ENCODE measurements around the gene OR6C75.
"Not testable (repeated sequence)": the region's sequence is repeated elsewhere in the genome, so short reads cannot be mapped to it uniquely, and the experiment has no call there.

Gene OR6C75

GRCh38 chr12:55362675-55363074, at the start of gene OR6C75:
TSS of gene OR6C75 (plus strand) at chr12:55362975. CDS start at chr12:55365111, 2,136 bp downstream.
- DNase-seq (ENCODE audit: extremely low read depth in 1 of 2, low read depth in 1 of 2): no peak

DNA sequence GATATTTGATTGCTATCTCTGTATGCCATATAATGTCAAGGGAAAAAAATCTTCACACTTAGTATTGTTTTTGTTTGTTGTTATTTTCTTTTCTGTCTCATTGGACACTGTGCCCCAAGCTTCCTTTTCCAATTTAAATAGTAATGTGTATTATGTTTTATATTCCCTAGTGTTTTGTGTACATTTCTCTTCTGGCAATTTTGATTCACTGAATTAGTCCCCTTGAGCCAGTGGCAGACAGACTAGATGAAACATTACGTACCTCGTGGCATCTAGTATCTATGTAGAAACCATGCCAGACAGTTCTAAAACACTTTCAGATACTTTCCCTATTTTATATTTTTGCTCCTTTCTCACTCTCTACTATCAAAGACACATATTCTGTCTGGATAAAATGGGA, 48.7 kb upstream of the OR6C75 start, which contains the start of gene OR6C1:
Gene OR6C1, plus strand, starts transcription at position 301 of the 400 bp plus-strand sequence. CDS start 6,257 bp downstream, outside the sequence.
- no peak for DNase-seq (ENCODE audit: extremely low read depth in 1 of 2, low read depth in 1 of 2)

DNA sequence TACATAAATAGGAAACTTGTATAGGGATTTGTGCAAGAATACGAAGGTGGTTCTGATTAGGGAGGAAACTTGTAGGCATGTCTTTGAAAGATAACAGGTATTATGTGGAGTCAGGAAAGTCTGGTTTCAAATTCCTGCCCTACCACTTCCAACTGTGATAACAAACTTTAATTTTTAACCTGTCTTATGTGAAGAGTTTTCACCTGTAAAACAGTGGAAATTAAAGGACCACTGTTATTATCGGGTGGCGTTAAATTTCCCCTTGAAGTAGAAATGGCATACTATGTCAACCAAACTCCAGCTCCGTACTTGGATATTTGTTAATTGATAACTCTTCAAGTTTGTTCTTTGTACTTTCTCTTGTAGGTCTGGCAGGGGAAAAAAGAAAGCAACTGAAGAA, 42.6 kb upstream of the OR6C75 start:
- DNase-seq (ENCODE audit: extremely low read depth in 1 of 2, low read depth in 1 of 2): no peak

GRCh38 chr12:55325801-55326200, 37.0 kb upstream of the OR6C75 start:
- not testable (repeated sequence) for DNase-seq (ENCODE audit: extremely low read depth in 1 of 2, low read depth in 1 of 2)

- no peak for DNase-seq (ENCODE audit: extremely low read depth in 1 of 2, low read depth in 1 of 2)
Measured at GRCh38 chr12:55330446-55330845, 32.3 kb upstream of the OR6C75 start, which contains the start of gene OR6C3. TSS of gene OR6C3 (plus strand) at chr12:55330746. CDS start at chr12:55331701, 955 bp downstream.

GRCh38 chr12:55336002-55336401, 26.8 kb upstream of the OR6C75 start:
- DNase-seq (ENCODE audit: extremely low read depth in 1 of 2, low read depth in 1 of 2): no peak

GRCh38 chr12:55355338-55355737, 7.4 kb upstream of the OR6C75 start:
- DNase-seq (ENCODE audit: extremely low read depth in 1 of 2, low read depth in 1 of 2): not testable (repeated sequence)

GRCh38 chr12:55365086-55365485, 2.3 kb downstream of the OR6C75 start:
- DNase-seq (ENCODE audit: extremely low read depth in 1 of 2, low read depth in 1 of 2): no peak

GRCh38 chr12:55372521-55372920, 9.7 kb downstream of the OR6C75 start:
- no peak for DNase-seq (ENCODE audit: extremely low read depth in 1 of 2, low read depth in 1 of 2)

DNA sequence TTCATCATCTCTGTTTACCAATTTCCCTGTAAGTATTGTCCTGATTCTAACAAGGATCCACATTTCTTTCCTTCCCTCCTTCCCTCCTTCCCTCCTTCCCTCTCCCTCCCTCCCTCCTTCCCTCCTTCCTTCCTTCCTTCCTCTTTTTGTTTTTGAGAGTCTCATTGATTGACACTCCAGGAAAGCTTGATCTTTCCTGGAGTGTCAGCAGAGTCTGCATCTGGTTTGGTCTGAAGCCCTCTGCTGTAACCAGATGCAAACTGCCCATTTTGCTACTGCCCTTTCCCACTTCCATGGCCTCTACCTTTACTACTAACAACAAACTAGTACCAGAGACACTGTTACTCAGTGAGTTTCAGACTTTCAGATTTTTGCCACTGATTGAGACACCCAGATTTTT, 23.1 kb downstream of the OR6C75 start:
- no peak for DNase-seq (ENCODE audit: extremely low read depth in 1 of 2, low read depth in 1 of 2)

DNA sequence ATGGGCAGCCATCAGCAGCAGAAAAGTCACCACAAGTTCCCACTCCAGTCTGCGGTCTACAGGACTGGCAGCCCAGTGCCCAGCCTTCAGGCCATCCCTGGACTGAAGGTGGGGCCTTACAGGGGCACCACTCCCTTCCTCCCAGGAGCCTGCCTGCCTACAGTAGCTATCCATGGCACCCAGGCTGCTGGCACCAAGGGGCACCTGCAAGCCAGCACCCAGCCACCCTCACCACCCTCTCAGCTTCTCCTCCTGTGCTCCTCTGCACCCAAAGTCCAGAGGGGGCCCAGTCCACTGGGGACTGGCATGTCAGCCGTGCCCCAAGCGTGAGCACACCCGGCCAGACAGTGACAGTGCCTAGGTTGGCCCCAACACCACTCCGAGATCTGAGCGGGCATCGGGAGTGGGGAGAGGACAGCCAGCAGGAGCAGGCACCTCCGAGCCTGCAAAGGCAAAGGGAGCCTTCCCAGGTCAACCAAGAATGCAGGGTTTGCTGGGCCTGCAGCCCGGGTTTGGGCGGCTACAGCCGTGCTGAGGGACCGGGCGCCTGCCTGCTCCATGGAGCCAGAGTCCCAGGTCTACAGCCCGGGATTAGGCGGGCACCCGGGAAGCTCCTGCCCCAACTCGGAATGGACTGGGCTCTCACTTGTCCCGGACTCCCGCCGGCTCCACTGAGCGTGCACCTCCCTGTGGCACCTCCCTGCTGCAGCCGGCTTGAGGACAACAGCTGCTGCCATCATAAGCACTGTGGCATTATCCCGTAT, 29.4 kb downstream of the OR6C75 start:
- no peak for DNase-seq (ENCODE audit: extremely low read depth in 1 of 2, low read depth in 1 of 2)

- no peak for DNase-seq (ENCODE audit: extremely low read depth in 1 of 2, low read depth in 1 of 2)
Measured at GRCh38 chr12:55396326-55396725, 33.6 kb downstream of the OR6C75 start.

DNA sequence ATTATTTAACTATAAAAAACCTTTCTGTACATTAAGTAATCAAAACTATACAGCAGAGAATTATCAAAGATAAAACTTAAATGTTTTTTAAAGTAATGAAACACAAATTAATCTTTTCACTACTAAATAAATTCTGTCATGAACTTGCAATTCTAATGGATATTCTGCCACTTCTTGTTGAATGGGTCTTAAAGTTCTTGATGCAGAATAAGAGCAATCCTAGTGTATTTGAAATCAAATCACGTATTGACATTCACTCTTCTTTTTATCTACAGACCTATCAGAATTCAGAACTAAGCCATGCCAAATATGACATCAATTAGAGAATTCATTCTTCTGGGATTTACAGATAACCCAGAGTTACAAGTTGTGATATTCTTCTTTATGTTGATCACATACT, 37.5 kb downstream of the OR6C75 start, which contains the start of gene OR6C65:
Gene OR6C65, plus strand, starts transcription at position 301 of the 400 bp plus-strand sequence. Its CDS starts 0 bp downstream, at position 301.
- no peak for DNase-seq (ENCODE audit: extremely low read depth in 1 of 2, low read depth in 1 of 2)

DNA sequence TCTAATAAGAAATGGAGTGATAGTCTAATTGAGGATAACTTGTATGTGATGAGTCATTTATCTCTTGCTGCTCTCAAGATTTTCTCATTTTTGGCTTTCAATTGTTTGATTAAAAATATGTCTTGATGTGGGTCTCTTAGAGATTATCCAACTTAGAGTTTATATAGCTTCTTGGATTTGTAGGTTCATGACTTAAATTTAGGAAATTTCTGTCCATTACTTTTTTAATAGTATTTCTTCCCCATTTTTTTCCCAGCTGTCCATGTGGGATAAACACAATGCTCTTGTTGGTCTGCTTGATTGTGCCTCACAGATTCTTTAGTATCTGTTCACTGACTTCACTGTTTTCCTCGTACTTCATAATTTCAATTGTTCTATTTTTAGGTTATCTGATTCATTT, 45.1 kb downstream of the OR6C75 start:
- no peak for DNase-seq (ENCODE audit: extremely low read depth in 1 of 2, low read depth in 1 of 2)

DNA sequence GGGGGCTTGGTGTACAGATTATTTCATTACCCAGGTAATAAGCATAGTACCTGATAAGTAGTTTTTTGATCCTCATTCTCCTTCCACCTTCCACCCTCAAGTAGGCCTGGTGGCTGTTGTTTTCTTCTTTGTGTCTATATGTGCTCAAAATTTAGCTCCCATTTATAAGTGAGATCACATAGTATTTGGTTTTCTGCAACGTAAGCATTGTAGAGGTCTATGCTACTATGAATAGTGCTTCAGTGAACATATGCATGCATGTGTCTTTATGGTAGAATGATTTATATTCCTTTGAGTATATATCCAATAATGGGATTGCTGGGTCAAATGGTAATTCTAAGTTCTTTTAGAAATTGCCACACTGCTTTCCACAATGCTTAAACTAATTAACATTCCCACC, 46.4 kb downstream of the OR6C75 start:
- not testable (repeated sequence) for DNase-seq (ENCODE audit: extremely low read depth in 1 of 2, low read depth in 1 of 2)

DNA sequence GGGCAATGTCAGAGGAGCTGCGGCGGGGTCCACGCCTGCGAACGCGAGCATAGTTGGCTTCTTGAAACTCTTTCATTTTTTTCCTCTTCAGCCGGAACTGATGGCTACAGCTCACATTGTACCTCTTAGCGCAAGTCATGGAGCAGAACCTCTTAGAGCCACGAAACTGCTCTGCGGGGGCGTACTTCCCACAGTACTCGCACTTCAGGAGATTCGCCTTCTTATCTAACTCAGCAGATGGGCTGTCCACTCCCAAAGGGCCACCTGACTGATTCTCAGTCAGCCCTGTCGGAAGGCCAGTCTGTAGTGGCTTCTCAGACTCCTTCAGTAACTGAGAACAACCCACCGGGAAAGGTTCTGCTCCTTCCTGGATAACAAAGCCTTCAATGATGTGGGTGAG, 49.4 kb downstream of the OR6C75 start:
- DNase-seq (ENCODE audit: extremely low read depth in 1 of 2, low read depth in 1 of 2): not testable (repeated sequence)

DNA sequence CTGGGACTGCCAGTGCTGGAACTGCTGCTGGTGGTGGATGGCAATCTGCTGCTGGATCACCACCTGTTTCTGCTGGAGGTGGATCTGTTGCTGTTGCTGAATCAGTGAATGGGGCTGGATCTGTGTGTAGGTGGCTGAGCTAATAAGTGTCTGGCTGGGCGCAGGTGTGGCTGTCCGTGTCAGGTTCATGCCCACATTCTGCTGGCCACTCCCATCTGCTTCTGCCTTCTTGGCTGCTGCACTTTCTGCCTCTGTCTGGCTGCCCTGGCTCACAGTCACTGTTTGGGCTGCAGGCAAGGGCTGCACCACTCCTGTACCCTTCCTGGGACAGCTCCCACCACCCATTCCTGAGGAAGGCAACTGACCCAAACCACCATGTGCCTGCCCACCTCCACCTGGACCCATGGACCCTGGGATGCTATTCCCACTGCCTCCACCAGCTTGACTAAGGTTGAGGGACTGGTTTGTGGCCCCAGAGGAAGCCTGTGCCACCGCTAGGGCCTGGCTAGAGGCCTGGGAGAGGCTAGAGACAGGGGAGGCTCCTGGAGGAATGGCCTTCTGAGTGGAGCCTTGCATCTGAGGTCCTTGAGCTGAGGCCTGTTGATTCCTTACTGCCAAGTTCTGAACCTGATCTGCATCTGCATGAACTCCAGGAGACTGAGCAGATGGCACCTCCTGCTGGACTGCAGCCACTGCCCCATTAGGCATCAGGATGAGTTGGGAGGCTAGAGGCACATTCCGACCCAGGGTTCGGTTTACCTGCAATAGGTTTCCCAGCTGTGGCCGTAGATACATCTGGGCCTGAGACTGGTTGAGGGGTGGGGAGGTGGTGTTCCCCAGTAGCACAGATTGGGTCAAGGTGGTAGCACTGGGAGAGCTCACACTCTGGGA, 51.0 kb downstream of the OR6C75 start:
- not testable (repeated sequence) for DNase-seq (ENCODE audit: extremely low read depth in 1 of 2, low read depth in 1 of 2)

DNA sequence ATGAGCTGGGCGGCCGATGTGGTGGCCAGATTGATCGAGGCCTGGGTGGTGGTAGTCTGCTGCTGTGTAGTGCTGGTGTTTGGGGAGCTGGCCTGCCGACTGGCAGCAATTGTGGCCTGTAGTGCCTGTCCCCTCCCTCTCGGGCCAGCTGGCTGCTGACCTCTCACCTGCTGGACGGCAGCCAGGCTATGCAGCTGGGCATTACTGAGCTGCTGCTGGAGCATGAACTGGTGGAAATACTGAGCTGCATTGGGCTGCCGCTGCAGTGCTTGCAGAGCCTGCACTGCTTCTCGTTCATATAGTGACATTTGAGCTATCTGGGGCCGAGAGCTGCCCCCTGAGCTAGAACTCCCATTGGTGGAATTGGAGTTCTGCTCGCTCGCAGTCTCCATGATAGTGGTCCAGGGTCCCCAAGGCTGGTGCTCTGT, 51.6 kb downstream of the OR6C75 start:
- DNase-seq (ENCODE audit: extremely low read depth in 1 of 2, low read depth in 1 of 2): not testable (repeated sequence)

DNA sequence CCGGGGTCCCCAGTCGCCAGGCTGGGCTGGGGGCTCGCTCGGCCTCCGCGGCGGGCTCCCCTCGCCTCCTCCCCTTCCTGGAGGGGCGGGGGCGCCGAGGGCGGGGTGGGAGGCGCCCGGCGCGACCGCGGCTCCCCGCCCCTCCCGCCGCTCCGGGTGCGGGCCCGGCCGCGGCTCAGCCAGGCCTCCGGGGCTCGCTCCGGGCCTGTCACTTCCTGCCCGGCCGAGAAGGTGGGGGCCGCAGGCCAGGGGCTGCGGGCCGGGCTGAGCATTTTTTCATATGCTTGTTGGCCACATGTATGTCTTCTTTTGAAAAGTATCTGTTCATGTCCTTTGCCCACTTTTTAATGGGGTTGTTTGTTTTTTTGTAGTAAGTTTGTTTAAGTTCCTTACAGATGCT, 52.1 kb downstream of the OR6C75 start:
- not testable (repeated sequence) for DNase-seq (ENCODE audit: extremely low read depth in 1 of 2, low read depth in 1 of 2)

DNA sequence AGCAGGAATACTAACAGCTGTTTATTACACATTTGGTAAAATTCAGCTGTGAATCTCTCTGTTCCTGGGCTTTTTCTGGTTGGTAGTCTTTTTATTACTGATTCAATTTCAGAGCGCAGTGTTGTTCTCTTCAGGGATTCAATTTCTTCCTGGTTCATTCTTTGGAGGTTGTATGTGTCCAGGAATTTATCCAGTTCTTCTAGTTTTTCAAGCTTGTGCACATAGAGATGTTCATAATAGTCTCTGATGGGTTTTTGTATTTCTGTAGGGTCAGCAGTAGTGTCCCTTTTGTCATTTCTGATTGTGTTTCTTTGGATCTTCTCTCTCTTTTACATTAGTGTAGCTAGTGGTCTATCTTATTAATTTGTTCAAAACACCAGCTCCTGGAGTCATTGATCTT, 54.2 kb downstream of the OR6C75 start:
- DNase-seq (ENCODE audit: extremely low read depth in 1 of 2, low read depth in 1 of 2): no peak
